ENCODE measurements around the gene KIAA0040.

GRCh38 chr1:175138579-175138978 is 54.0 kb downstream of the KIAA0040 start:
- TF ChIP-seq TAF1 (IDR thresholded peaks at IDR 0.05; ENCODE audit: low read depth) (no peak), CTCF (IDR thresholded peaks at IDR 0.05; ENCODE audit: poor library complexity, severe bottlenecking) (no peak), RAD21 (conservative IDR thresholded peaks at IDR 0.05) (no peak), MXI1 (conservative IDR thresholded peaks at IDR 0.05; ENCODE audit: poor library complexity, severe bottlenecking) (no peak), EP300 (conservative IDR thresholded peaks at IDR 0.05; ENCODE audit: poor library complexity, severe bottlenecking) (no peak), POLR2AphosphoS5 (IDR thresholded peaks at IDR 0.05) (no peak)
- TF ChIP-seq, protein P1, sequence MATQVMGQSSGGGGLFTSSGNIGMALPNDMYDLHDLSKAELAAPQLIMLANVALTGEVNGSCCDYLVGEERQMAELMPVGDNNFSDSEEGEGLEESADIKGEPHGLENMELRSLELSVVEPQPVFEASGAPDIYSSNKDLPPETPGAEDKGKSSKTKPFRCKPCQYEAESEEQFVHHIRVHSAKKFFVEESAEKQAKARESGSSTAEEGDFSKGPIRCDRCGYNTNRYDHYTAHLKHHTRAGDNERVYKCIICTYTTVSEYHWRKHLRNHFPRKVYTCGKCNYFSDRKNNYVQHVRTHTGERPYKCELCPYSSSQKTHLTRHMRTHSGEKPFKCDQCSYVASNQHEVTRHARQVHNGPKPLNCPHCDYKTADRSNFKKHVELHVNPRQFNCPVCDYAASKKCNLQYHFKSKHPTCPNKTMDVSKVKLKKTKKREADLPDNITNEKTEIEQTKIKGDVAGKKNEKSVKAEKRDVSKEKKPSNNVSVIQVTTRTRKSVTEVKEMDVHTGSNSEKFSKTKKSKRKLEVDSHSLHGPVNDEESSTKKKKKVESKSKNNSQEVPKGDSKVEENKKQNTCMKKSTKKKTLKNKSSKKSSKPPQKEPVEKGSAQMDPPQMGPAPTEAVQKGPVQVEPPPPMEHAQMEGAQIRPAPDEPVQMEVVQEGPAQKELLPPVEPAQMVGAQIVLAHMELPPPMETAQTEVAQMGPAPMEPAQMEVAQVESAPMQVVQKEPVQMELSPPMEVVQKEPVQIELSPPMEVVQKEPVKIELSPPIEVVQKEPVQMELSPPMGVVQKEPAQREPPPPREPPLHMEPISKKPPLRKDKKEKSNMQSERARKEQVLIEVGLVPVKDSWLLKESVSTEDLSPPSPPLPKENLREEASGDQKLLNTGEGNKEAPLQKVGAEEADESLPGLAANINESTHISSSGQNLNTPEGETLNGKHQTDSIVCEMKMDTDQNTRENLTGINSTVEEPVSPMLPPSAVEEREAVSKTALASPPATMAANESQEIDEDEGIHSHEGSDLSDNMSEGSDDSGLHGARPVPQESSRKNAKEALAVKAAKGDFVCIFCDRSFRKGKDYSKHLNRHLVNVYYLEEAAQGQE (IDR thresholded peaks at IDR 0.05; ENCODE audit: borderline replicate concordance), result no peak
